NCI-H187 treated with DMSO at 0.1 percent for 48 hours (cell line): ENCODE measurements around the gene TTC28.
"Not testable (repeated sequence)": the region's sequence is repeated elsewhere in the genome, so short reads cannot be mapped to it uniquely, and the experiment has no call there.

ENCODE experiments used
- DNase-seq: peaks from one replicate; lab custom pipeline; 2025; lab: John Stamatoyannopoulos, UW

TTC28 gene

GRCh38 chr22:28604966-28605761 is 74.5 kb downstream of the TTC28 start:
- no peak for DNase-seq

DNA sequence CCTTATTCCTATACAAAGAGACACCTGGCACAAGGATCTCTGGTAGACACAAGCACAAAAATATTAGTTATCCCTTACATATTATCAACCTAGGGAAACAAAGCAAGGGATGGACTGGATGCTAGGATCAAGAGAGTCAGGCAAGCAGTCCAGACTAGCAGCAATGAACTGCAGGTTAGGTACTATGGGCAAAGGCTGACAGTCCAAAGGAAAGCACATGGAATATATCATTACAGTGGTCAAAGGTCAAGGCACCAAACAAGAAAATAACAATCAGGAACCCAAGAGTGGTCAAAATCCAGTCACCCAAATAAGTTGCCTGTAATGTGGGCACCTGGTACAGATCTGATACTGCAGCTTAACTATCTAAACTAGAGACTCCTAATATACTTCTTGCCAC is 77.7 kb downstream of the TTC28 start:
- no peak for DNase-seq

DNA sequence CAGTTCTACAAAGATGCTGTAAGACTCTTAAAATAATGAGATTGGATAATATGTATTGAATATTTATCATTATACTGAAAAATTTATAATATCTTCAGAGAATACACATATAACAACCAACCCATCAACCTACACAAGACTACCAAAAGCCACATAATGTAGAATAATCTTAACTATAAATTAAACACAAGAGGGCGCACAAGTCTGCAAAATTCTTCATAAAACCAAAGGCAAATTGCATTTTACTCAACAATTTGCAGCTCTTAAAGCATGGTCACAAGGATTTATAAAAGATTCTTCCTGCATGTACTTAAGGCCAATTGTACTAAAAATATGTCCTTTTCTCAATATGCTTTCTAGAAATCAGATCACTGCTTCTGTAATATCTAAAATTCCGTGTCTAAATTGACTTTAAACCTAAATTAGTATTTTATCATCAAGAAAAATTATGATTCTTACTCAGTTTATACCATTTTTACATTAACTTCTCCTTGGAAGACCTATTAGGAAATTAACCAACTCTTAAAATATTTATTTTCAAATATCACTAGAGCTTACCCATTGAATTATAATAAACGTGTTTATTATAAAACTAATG is 79.0 kb downstream of the TTC28 start:
- DNase-seq: no peak

- DNase-seq: no peak
Measured at GRCh38 chr22:28599693-28600092, 79.9 kb downstream of the TTC28 start.

GRCh38 chr22:28597665-28598064 is 82.0 kb downstream of the TTC28 start:
- DNase-seq: no peak

GRCh38 chr22:28594797-28595462 is 84.7 kb downstream of the TTC28 start:
- DNase-seq: no peak

DNA sequence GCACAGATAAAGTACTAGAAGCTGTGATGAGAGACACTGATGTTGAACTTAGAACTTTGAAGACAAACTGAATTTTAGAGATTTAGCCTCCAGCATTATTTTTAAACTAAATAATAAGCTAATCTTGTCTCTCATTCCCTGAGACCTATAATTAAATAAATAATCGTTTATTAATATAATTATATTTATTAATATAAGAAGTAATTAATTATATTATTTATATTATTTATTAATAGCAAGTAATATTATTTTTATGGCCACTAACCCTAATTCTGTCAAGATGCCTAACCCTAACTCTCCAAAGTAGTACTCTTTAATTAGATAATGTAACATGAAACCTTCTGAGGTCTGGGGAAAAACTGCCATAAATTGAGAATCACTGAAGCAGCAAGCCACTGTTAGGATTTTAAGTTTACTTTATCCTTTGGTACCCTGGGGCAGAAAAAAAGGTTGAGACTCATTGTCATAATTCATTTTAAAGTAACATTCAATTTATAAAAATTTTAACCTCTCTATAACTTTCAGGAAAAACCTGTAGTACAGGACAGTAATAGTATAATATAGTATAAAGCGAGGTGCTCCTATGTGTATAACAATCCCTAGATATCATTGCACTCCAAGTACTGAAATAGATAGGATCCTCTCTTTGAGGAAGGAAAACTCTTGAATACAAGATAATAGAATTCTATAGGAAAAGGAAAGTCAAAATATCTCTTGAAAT is 85.4 kb downstream of the TTC28 start:
- no peak for DNase-seq

DNA sequence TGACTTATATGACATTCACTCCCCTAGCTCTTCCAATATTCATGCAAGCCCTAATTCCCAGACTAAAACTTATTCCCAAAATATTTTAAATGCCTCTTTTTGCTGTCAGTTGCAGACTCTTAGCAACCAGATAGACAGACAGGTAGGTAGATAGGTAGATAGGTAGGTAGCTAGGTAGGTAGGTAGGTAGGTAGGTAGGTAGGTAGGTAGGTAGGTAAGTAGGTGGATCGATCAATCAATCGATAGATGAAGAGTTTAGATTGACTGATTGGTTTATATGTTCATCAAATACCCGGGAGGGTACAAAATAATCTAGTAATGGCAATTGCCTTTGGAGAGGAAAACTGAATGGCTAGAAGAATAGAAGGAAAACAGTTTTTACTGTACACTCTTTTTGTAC is 86.3 kb downstream of the TTC28 start:
- no peak for DNase-seq

GRCh38 chr22:28589102-28589750 is 90.4 kb downstream of the TTC28 start:
- no peak for DNase-seq

DNA sequence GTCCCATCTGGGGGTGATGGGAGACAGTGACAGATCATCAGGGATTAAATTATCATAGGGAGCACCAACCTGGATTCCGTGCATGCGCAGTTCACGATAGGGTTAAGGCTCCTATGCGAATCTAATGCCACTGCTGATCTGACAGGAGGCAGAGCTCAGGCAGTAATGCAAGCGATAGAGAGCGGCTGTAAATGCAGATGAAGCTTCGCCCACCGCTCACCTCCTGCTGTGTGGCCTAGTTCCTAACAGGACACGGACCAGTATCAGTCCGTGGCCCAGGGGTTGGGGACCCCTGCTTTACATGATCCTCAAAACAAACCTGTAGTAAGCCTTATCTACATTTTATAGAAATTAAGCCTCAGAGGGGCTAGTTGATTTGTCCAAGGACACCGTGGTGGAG is 94.3 kb downstream of the TTC28 start:
- no peak for DNase-seq

- DNase-seq: no peak
Measured at GRCh38 chr22:28582806-28583205, 96.8 kb downstream of the TTC28 start.

GRCh38 chr22:28581016-28581415 is 98.6 kb downstream of the TTC28 start:
- DNase-seq: no peak

GRCh38 chr22:28576162-28576561 is 103.5 kb downstream of the TTC28 start:
- no peak for DNase-seq

- no peak for DNase-seq
Measured at GRCh38 chr22:28574159-28574788, 105.4 kb downstream of the TTC28 start.

- DNase-seq: no peak
Measured at GRCh38 chr22:28570696-28571373, 108.8 kb downstream of the TTC28 start.

DNA sequence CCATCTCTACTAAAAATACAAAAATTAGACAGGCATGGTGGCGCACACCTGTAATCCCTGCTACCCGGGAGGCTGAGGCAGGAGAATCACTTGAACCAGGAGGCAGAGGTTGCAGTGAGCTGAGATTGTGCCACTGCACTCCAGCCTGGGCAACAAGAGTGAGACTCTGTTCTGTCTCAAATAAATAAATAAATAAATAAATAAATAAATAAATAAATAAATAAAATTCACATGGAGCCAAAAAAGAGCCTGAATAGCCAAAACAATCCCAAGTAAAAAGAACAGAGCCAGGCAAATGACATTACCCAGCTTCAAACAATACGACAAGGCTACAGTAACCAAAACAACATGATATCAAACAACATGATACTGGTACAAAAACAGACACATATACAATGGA is 110.7 kb downstream of the TTC28 start:
- not testable (repeated sequence) for DNase-seq

- DNase-seq: no peak
Measured at GRCh38 chr22:28568099-28568498, 111.5 kb downstream of the TTC28 start.

DNA sequence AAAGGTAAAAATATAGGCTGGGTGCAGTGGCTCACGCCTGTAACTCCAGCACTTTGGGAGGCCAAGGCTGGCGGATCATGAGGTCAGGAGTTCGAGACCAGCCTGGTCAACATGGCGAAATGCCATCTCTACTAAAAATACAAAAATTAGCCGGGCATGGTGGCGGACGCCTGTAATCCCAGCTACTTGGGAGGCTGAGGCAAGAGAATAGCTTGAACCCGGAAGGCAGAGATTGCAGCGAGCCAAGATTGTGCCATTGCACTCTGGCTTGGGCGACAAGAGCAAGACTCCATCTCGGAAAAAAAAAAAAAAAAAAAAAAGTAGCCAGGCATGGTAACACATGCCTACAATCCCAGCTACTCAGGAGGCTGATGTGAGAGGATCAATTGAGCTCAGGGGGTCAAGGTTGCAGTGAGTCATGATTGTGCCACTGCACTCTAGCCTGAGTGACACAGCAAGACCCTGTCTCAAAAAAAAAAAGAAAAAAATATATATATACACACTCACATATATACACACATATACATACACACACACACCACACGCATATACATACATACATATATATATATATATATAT is 112.6 kb downstream of the TTC28 start:
- not testable (repeated sequence) for DNase-seq

GRCh38 chr22:28563636-28564035 is 116.0 kb downstream of the TTC28 start:
- DNase-seq: no peak

- no peak for DNase-seq
Measured at GRCh38 chr22:28562324-28562723, 117.3 kb downstream of the TTC28 start.

DNA sequence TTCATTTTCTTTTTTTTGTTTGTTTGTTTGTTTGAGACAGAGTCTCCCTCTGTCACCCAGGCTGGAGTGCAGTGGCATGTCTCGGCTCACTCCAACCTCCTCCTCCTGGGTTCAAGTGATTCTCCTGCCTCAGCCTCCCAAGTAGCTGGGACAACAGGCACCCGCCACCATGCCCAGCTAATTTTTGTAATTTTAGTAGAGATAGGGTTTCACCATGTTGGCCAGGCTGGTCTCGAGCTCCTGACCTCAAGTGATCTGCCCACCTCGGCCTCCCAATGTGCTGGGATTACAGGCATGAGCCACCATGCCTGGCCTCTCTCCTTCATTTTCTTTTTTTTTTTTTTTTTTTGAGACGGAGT is 118.9 kb downstream of the TTC28 start:
- not testable (repeated sequence) for DNase-seq
